ENCODE results near the gene EHHADH.
"Not testable (repeated sequence)": the region's sequence is repeated elsewhere in the genome, so short reads cannot be mapped to it uniquely, and the experiment has no call there.

The EHHADH gene

DNA sequence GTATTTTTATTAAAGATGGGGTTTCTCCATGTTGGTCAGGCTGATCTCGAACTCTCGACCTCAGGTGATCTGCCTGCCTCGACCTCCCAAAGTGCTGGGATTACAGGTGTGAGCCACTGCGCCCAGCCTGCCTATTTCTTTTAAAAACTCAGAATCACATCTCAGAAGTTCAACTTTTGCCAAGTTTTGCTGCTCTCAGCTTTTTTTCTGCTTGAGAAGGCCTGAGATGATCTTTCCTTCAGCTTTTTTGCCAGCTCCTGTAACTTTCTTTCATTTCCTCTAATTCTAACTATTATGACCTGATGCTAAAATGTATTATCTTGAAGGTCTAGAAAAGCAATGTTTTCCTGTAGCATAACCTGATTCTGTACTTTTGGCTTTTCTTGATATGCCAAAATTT, 9.6 kb upstream of the EHHADH start:
- Histone ChIP-seq H4K20me1 (ENCODE audit: insufficient read depth) (no peaks in the 10 kb centered on the region), H3K27ac (no peak overlapping the region), H3K4me3 (IDR thresholded peaks at IDR 0.05; ENCODE audit: insufficient read depth, low read depth, low read length) (no peak overlapping the region), H3K27me3 (ENCODE audit: insufficient read depth, low read depth) (no peaks in the 10 kb centered on the region), H3K36me3 (ENCODE audit: insufficient read depth) (no peaks in the 10 kb centered on the region), H3K4me1 (ENCODE audit: low read depth, poor library complexity, severe bottlenecking) (no peaks in the 10 kb centered on the region), H3K9ac (no peak overlapping the region), H3K79me2 (ENCODE audit: insufficient read depth, low read depth) (no peaks in the 10 kb centered on the region), H3K4me2 (no peak overlapping the region), H2AFZ (ENCODE audit: low read depth) (no peak overlapping the region)
- TF ChIP-seq CTCF (conservative IDR thresholded peaks at IDR 0.05; ENCODE audit: low read depth, low read length), result no peak

DNA sequence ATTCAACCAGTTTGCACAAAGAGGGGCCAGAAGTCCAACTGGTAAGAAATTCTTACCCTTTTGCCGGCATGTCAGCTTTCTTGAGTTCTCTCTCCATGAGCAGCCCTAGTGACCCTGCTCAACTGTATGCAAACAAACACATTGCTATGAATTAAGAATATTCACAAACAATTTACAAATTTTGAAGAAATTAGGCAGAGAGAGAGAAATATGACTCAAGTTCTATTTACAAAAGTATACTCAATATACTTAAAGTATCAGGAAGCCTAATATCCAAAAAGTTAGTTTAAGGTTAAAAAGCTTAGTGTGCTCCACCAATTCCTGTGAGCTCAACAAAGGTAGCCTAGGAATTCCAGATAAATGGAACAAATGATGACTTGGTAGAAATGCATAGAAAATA, 3.5 kb upstream of the EHHADH start:
- Histone ChIP-seq H2AFZ (ENCODE audit: low read depth) (no peak overlapping the region), H3K4me1 (ENCODE audit: low read depth, poor library complexity, severe bottlenecking) (peaks cover 7% of the 10 kb centered on the region), H3K4me3 (IDR thresholded peaks at IDR 0.05; ENCODE audit: insufficient read depth, low read depth, low read length) (no peak overlapping the region), H3K27ac (no peak overlapping the region), H3K79me2 (ENCODE audit: insufficient read depth, low read depth) (no peaks in the 10 kb centered on the region), H3K36me3 (ENCODE audit: insufficient read depth) (no peaks in the 10 kb centered on the region), H3K27me3 (ENCODE audit: insufficient read depth, low read depth) (no peaks in the 10 kb centered on the region), H3K4me2 (no peak overlapping the region), H3K9ac (no peak overlapping the region), H4K20me1 (ENCODE audit: insufficient read depth) (no peaks in the 10 kb centered on the region)
- no peak for TF ChIP-seq CTCF (conservative IDR thresholded peaks at IDR 0.05; ENCODE audit: low read depth, low read length)

DNA sequence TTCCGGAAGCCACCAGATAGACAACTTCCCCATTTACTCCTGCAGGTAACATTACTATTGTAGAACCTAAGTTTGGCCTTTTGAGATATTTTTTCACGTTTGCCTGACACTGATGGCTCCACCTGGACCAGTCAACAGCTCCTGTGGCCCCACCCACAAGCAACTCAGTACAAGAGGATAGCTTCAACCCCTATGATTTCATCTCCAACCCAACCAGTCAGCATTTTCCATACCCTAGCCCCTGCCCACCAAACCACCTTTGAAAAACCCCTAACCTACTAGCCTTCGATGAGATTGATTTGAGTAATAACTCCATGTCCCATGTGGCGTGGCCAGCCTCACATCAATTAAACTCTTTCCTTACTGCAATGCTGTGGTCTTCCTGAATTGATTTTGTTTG, 950 bp upstream of the EHHADH start:
- no peaks in the 10 kb centered on the region for H3K27me3 ChIP-seq (ENCODE audit: insufficient read depth, low read depth)
- peak overlapping the region; percentile 93; the same call in 1 of the 2 replicates for H2AFZ ChIP-seq (ENCODE audit: low read depth)
- H3K9ac ChIP-seq, result no peak overlapping the region
- H3K4me3 ChIP-seq (IDR thresholded peaks at IDR 0.05; ENCODE audit: insufficient read depth, low read depth, low read length), result no peak overlapping the region
- no peaks in the 10 kb centered on the region for H4K20me1 ChIP-seq (ENCODE audit: insufficient read depth)
- no peaks in the 10 kb centered on the region for H3K36me3 ChIP-seq (ENCODE audit: insufficient read depth)
- H3K4me2 ChIP-seq, result no peak overlapping the region
- no peak overlapping the region for H3K27ac ChIP-seq
- H3K79me2 ChIP-seq (ENCODE audit: insufficient read depth, low read depth), result no peaks in the 10 kb centered on the region
- no peak for TF ChIP-seq CTCF (conservative IDR thresholded peaks at IDR 0.05; ENCODE audit: low read depth, low read length)
- peaks cover 7% of the 10 kb centered on the region for H3K4me1 ChIP-seq (ENCODE audit: low read depth, poor library complexity, severe bottlenecking)

GRCh38 chr3:185253133-185253532, 716 bp downstream of the EHHADH start:
- H3K36me3 ChIP-seq (ENCODE audit: insufficient read depth); H3K4me1 ChIP-seq (ENCODE audit: low read depth, poor library complexity, severe bottlenecking); H3K27ac ChIP-seq; H3K4me3 ChIP-seq (IDR thresholded peaks at IDR 0.05; ENCODE audit: insufficient read depth, low read depth, low read length); H3K27me3 ChIP-seq (ENCODE audit: insufficient read depth, low read depth); H2AFZ ChIP-seq (ENCODE audit: low read depth); H3K9ac ChIP-seq; H3K79me2 ChIP-seq (ENCODE audit: insufficient read depth, low read depth); H4K20me1 ChIP-seq (ENCODE audit: insufficient read depth): not testable (repeated sequence)
- peak overlapping the region; percentile 36; the same call in 1 of the 2 replicates for H3K4me2 ChIP-seq

DNA sequence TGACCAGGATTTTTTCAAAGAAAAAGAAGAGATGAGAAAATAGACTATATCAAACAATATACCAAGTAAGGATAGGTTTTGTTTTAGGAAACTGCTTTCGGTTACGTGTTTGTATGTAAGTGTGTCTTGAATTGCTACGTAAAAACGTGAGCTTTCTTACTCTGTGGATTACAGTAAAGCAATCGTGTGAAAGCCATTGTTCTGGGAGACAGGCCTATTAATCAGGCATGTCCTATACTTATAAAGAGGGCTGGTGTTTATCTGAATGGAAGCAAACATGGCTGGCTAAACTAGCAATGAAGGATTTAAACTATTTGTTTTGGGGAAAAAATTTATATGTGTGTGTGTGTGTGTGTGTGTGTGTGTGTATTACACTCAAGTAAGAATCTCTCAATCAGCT, 2.6 kb downstream of the EHHADH start:
- H3K36me3 ChIP-seq (ENCODE audit: insufficient read depth), result no peaks in the 10 kb centered on the region
- no peaks in the 10 kb centered on the region for H4K20me1 ChIP-seq (ENCODE audit: insufficient read depth)
- no peak overlapping the region for H3K27ac ChIP-seq
- no peaks in the 10 kb centered on the region for H3K27me3 ChIP-seq (ENCODE audit: insufficient read depth, low read depth)
- H3K4me3 ChIP-seq (IDR thresholded peaks at IDR 0.05; ENCODE audit: insufficient read depth, low read depth, low read length), result no peak overlapping the region
- peaks cover 7% of the 10 kb centered on the region for H3K4me1 ChIP-seq (ENCODE audit: low read depth, poor library complexity, severe bottlenecking)
- no peak for TF ChIP-seq CTCF (conservative IDR thresholded peaks at IDR 0.05; ENCODE audit: low read depth, low read length)
- no peak overlapping the region for H3K9ac ChIP-seq
- H3K4me2 ChIP-seq, result no peak overlapping the region
- no peak overlapping the region for H2AFZ ChIP-seq (ENCODE audit: low read depth)
- H3K79me2 ChIP-seq (ENCODE audit: insufficient read depth, low read depth), result no peaks in the 10 kb centered on the region
